Measurements from ENCODE around the gene ATP8A2. TPM values are rescaled to one million over a fixed set of nuclear protein-coding genes. Genes with fewer than 3 reads are reported as not detected.

The ATP8A2 gene
- total RNA-seq, 1 experiment from 2014 or later = 5.2 TPM

DNA sequence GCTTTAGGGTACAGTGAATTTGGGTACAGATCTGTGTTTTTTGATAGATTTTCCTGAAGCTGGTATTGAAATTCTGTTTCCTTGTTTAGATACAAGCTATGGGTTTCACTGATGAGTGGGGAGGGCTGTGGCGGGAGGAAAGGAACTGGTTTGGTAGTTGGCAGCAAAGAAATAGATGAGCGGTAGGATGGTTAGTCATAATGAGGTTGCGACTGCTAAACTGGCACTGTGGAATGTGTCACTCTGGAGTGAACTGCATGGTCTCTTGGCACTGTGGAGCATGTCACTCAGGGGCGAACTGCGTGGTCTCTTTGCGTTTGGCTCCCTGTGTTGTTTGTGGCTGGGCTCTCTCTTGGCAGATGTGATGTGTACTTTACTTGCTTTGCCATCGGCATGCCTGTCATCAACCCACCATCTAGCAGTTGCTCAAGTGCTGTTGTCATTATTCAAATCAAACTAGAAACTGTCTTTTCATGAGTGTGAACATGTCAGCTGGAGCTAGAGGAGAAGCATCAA, 82.1 kb downstream of the ATP8A2 start:
- H3K36me3 Mint-ChIP-seq = no peaks in the 10 kb centered on the region
- no peak for TF ChIP-seq CREB1 (CRISPR knock-in tag; IDR thresholded peaks at IDR 0.05)
- no peak for TF ChIP-seq TEAD1 (CRISPR knock-in tag; IDR thresholded peaks at IDR 0.05)
- no peak for TF ChIP-seq PRDM15 (CRISPR knock-in tag; IDR thresholded peaks at IDR 0.05)
- TF ChIP-seq ZMAT4 (CRISPR knock-in tag; IDR thresholded peaks at IDR 0.05) = no peak
- no peak for TF ChIP-seq USF1 (CRISPR knock-in tag; IDR thresholded peaks at IDR 0.05)
- TF ChIP-seq ATF3 (CRISPR knock-in tag; conservative IDR thresholded peaks at IDR 0.05) = no peak
- no peak for TF ChIP-seq IRF1 (CRISPR knock-in tag; IDR thresholded peaks at IDR 0.05)
- TF ChIP-seq ZNF671 (CRISPR knock-in tag; IDR thresholded peaks at IDR 0.05) = no peak
- no peak for TF ChIP-seq ZBTB21 (CRISPR knock-in tag; IDR thresholded peaks at IDR 0.05; ENCODE audit: borderline replicate concordance)
- TF ChIP-seq ELF4 (CRISPR knock-in tag; IDR thresholded peaks at IDR 0.05; ENCODE audit: low read depth) = no peak
- no peak for TF ChIP-seq NFYB (CRISPR knock-in tag; conservative IDR thresholded peaks at IDR 0.05; ENCODE audit: low read depth)
- TF ChIP-seq IRF2 (CRISPR knock-in tag; IDR thresholded peaks at IDR 0.05; ENCODE audit: borderline replicate concordance, low read depth) = no peak
- TF ChIP-seq ATF1 (CRISPR knock-in tag; IDR thresholded peaks at IDR 0.05) = no peak
- TF ChIP-seq PREB (CRISPR knock-in tag; IDR thresholded peaks at IDR 0.05; ENCODE audit: borderline replicate concordance) = no peak
- TF ChIP-seq GTF2I (CRISPR knock-in tag; conservative IDR thresholded peaks at IDR 0.05) = no peak
- TF ChIP-seq ZNF121 (CRISPR knock-in tag; IDR thresholded peaks at IDR 0.05) = no peak
- TF ChIP-seq, protein P1, sequence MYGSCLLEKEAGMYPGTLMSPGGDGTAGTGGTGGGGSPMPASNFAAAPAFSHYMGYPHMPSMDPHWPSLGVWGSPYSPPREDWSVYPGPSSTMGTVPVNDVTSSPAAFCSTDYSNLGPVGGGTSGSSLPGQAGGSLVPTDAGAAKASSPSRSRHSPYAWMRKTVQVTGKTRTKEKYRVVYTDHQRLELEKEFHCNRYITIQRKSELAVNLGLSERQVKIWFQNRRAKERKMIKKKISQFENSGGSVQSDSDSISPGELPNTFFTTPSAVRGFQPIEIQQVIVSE (CRISPR knock-in tag; IDR thresholded peaks at IDR 0.05; ENCODE audit: borderline replicate concordance) = no peak
- ChIA-PET POLR2A (no interaction called here), CTCF (no interaction called here)
- DNase-seq (ENCODE audit: low spot score) = no peak
- no peak overlapping the region for H3K4me3 Mint-ChIP-seq
- H3K4me1 Mint-ChIP-seq = no peaks in the 10 kb centered on the region
- H3K27ac Mint-ChIP-seq = no peak overlapping the region
- 0 out of 2 replicates have a peak, but pooled peaks cover 4% of the 10 kb centered on the region for H3K9me3 Mint-ChIP-seq
- ATAC-seq = no peak
- H3K27me3 Mint-ChIP-seq (ENCODE audit: low read depth) = no peaks in the 10 kb centered on the region

- CTCF ChIA-PET = no interaction called here
- TF ChIP-seq FOXK1 (CRISPR knock-in tag; IDR thresholded peaks at IDR 0.05) = no peak
- no peak for TF ChIP-seq ZMAT4 (CRISPR knock-in tag; IDR thresholded peaks at IDR 0.05)
- TF ChIP-seq CREM (CRISPR knock-in tag; IDR thresholded peaks at IDR 0.05) = no peak
- TF ChIP-seq NR1H2 (CRISPR knock-in tag; IDR thresholded peaks at IDR 0.05) = no peak
- TF ChIP-seq, protein P2, sequence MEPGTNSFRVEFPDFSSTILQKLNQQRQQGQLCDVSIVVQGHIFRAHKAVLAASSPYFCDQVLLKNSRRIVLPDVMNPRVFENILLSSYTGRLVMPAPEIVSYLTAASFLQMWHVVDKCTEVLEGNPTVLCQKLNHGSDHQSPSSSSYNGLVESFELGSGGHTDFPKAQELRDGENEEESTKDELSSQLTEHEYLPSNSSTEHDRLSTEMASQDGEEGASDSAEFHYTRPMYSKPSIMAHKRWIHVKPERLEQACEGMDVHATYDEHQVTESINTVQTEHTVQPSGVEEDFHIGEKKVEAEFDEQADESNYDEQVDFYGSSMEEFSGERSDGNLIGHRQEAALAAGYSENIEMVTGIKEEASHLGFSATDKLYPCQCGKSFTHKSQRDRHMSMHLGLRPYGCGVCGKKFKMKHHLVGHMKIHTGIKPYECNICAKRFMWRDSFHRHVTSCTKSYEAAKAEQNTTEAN (CRISPR knock-in tag; IDR thresholded peaks at IDR 0.05) = no peak
- no peak for TF ChIP-seq ZNF121 (CRISPR knock-in tag; IDR thresholded peaks at IDR 0.05)
- TF ChIP-seq, protein P3, sequence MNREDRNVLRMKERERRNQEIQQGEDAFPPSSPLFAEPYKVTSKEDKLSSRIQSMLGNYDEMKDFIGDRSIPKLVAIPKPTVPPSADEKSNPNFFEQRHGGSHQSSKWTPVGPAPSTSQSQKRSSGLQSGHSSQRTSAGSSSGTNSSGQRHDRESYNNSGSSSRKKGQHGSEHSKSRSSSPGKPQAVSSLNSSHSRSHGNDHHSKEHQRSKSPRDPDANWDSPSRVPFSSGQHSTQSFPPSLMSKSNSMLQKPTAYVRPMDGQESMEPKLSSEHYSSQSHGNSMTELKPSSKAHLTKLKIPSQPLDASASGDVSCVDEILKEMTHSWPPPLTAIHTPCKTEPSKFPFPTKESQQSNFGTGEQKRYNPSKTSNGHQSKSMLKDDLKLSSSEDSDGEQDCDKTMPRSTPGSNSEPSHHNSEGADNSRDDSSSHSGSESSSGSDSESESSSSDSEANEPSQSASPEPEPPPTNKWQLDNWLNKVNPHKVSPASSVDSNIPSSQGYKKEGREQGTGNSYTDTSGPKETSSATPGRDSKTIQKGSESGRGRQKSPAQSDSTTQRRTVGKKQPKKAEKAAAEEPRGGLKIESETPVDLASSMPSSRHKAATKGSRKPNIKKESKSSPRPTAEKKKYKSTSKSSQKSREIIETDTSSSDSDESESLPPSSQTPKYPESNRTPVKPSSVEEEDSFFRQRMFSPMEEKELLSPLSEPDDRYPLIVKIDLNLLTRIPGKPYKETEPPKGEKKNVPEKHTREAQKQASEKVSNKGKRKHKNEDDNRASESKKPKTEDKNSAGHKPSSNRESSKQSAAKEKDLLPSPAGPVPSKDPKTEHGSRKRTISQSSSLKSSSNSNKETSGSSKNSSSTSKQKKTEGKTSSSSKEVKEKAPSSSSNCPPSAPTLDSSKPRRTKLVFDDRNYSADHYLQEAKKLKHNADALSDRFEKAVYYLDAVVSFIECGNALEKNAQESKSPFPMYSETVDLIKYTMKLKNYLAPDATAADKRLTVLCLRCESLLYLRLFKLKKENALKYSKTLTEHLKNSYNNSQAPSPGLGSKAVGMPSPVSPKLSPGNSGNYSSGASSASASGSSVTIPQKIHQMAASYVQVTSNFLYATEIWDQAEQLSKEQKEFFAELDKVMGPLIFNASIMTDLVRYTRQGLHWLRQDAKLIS (CRISPR knock-in tag; IDR thresholded peaks at IDR 0.05; ENCODE audit: borderline replicate concordance) = no peak
Measured at GRCh38 chr13:25455146-25455545, 83.4 kb downstream of the ATP8A2 start.

More at GRCh38 chr13:25455146-25455545, 83.4 kb downstream of the ATP8A2 start:
- no peaks in the 10 kb centered on the region for H3K36me3 Mint-ChIP-seq
- no peak overlapping the region for H3K4me3 Mint-ChIP-seq
- no peaks in the 10 kb centered on the region for H3K4me1 Mint-ChIP-seq
- no peaks in the 10 kb centered on the region for H3K27me3 Mint-ChIP-seq (ENCODE audit: low read depth)
- no peak overlapping the region for H3K27ac Mint-ChIP-seq
- DNase-seq (ENCODE audit: low spot score) = no peak
- H3K9me3 Mint-ChIP-seq = 0 out of 2 replicates have a peak, but pooled peaks cover 4% of the 10 kb centered on the region
- no peak for ATAC-seq
- POLR2A ChIA-PET = no interaction called here

Data from WTC11 (cell line).